IMR-90 (cell line): ENCODE results near the gene PRR12. TPM values are rescaled to one million over a fixed set of nuclear protein-coding genes. Genes with fewer than 3 reads are reported as not detected.

Experiments
- ATAC-seq: fragments of 200-7000 bp; cut with Tn5 transposase; 2 replicates; pipeline ENCODE4 v1.9.1; 2020; ENCODE audit warnings: low read depth, mild to moderate bottlenecking, moderate library complexity
- BruUV-seq: library from RNA; stranded (reverse); fragments of 400-500 nt; replicated peaks from 2 replicates; lab custom pipeline; 2021; lab: Mats Ljungman, UMichigan
- CTCF ChIA-PET: fragments of 300-600 bp; formaldehyde crosslinking; extraction: SDS; loops from one replicate; lab custom pipeline; 2021; ENCODE audit warnings: antibody characterized with exemption; lab: Yijun Ruan, JAX
- POLR2A ChIA-PET: fragments of 300-600 bp; sonication (Branson Sonifier 250); formaldehyde crosslinking; loops from one replicate; lab custom pipeline; 2022; ENCODE audit warnings: antibody characterized with exemption; ENCODE audit not compliant: unreplicated experiment; lab: Charles Lee
- DNase-seq: peaks from one replicate; pipeline ENCODE4 v3.0.0; 2013
- H2AFZ ChIP-seq: replicated peaks from 2 replicates; pipeline ENCODE3; 2013; ENCODE audit warnings: low read length, mild to moderate bottlenecking; ENCODE audit not compliant: poor library complexity
- H2AK5ac ChIP-seq: 2 replicates; pipeline ENCODE4 v1.6.1; 2013; ENCODE audit warnings: low read depth, low read length, inconsistent platforms
- H2AK9ac ChIP-seq: replicated peaks from 2 replicates; pipeline ENCODE3; 2013; ENCODE audit warnings: mild to moderate bottlenecking, low read depth, low read length, moderate library complexity; ENCODE audit not compliant: poor library complexity
- H2BK120ac ChIP-seq: 2 replicates; pipeline ENCODE4 v1.6.1; 2013; ENCODE audit warnings: low read depth, low read length, inconsistent platforms
- H2BK15ac ChIP-seq: 3 replicates; pipeline ENCODE4 v1.6.1; 2013; ENCODE audit warnings: low read depth, low read length, inconsistent platforms
- H2BK20ac ChIP-seq: 2 replicates; pipeline ENCODE4 v1.6.1; 2013; ENCODE audit warnings: low read depth, mild to moderate bottlenecking, inconsistent platforms, low read length, moderate library complexity
- H2BK5ac ChIP-seq: 2 replicates; pipeline ENCODE4 v1.6.1; 2013; ENCODE audit warnings: mild to moderate bottlenecking, low read depth, low read length, inconsistent platforms; ENCODE audit not compliant: poor library complexity, severe bottlenecking
- H3K14ac ChIP-seq: replicated peaks from 2 replicates; pipeline ENCODE4 v1.6.1; 2013; ENCODE audit warnings: low read depth, low read length, inconsistent platforms
- H3K18ac ChIP-seq: 2 replicates; pipeline ENCODE4 v1.6.1; 2013; ENCODE audit warnings: low read depth, low read length, control low read depth
- H3K23ac ChIP-seq: 2 replicates; pipeline ENCODE4 v1.6.1; 2013; ENCODE audit warnings: low read depth, low read length, inconsistent platforms
- H3K27ac ChIP-seq: 2 replicates; pipeline ENCODE4 v1.5.1; 2013; ENCODE audit warnings: mild to moderate bottlenecking, control low read depth, low read length; ENCODE audit not compliant: insufficient read depth
- H3K27me3 ChIP-seq: 2 replicates; pipeline ENCODE4 v1.6.1; 2013; ENCODE audit warnings: low read length; ENCODE audit not compliant: control insufficient read depth, insufficient read depth
- H3K36me3 ChIP-seq: 2 replicates; pipeline ENCODE4 v1.6.1; 2013; ENCODE audit warnings: low read length, mixed read lengths; ENCODE audit not compliant: control insufficient read depth, insufficient read depth
- H3K4ac ChIP-seq: 2 replicates; pipeline ENCODE4 v1.6.1; 2013; ENCODE audit warnings: low read depth, low read length, inconsistent platforms
- H3K4me1 ChIP-seq: 2 replicates; pipeline ENCODE4 v1.6.1; 2013; ENCODE audit warnings: low read length, mixed read lengths; ENCODE audit not compliant: control insufficient read depth, insufficient read depth
- H3K4me2 ChIP-seq: 2 replicates; pipeline ENCODE4 v1.6.1; 2013; ENCODE audit warnings: low read depth, mild to moderate bottlenecking, control low read depth, low read length, moderate library complexity
- H3K4me3 ChIP-seq: 2 replicates; pipeline ENCODE4 v1.5.1; 2013; ENCODE audit warnings: low read depth, mild to moderate bottlenecking, control low read depth, low read length, moderate library complexity; ENCODE audit not compliant: insufficient read depth
- H3K56ac ChIP-seq: 2 replicates; pipeline ENCODE4 v1.6.1; 2013; ENCODE audit warnings: low read length, inconsistent platforms; ENCODE audit not compliant: insufficient read depth; ENCODE audit errors: extremely low read depth
- H3K79me1 ChIP-seq, 2 experiments: 2 replicates each; pipeline ENCODE4 v1.6.1; 2013; ENCODE audit warnings: low read length in 2 of 2, inconsistent platforms in 1 of 2, low read depth in 1 of 2
- H3K9ac ChIP-seq: 2 replicates; pipeline ENCODE4 v1.6.1; 2013; ENCODE audit warnings: low read depth, low read length, control low read depth
- H3K9me1 ChIP-seq: 2 replicates; pipeline ENCODE4 v1.6.1; 2013; ENCODE audit warnings: low read length, inconsistent platforms; ENCODE audit not compliant: insufficient read depth
- H3K9me3 ChIP-seq: 2 replicates; pipeline ENCODE4 v1.6.1; 2013; ENCODE audit warnings: low read length; ENCODE audit not compliant: control insufficient read depth, insufficient read depth
- H4K20me1 ChIP-seq: 2 replicates; pipeline ENCODE4 v1.6.1; 2013; ENCODE audit warnings: low read length, inconsistent platforms; ENCODE audit not compliant: insufficient read depth
- H4K5ac ChIP-seq: 2 replicates; pipeline ENCODE4 v1.6.1; 2013; ENCODE audit warnings: mild to moderate bottlenecking, low read depth, low read length, control low read depth
- H4K8ac ChIP-seq, 2 experiments: 2 replicates each; pipeline ENCODE4 v1.6.1; 2013; ENCODE audit warnings: low read depth in 2 of 2, low read length in 2 of 2, control low read depth in 1 of 2, inconsistent platforms in 1 of 2
- H4K91ac ChIP-seq: 2 replicates; pipeline ENCODE4 v1.6.1; 2013; ENCODE audit warnings: low read depth, low read length, inconsistent platforms; ENCODE audit not compliant: insufficient read depth
- BHLHE40 ChIP-seq: fragments of 150-350 bp; IDR thresholded peaks from 2 replicates; pipeline ENCODE4 v1.6.1; 2016; ENCODE audit warnings: mild to moderate bottlenecking, low read depth, low read length
- CHD1 ChIP-seq: IDR thresholded peaks from 2 replicates; pipeline ENCODE4 v1.6.1; 2012; ENCODE audit warnings: low read depth, low read length, improper control_type of control experiment
- MAZ ChIP-seq: IDR thresholded peaks from 2 replicates; pipeline ENCODE4 v1.6.1; 2012; ENCODE audit warnings: low read depth, mild to moderate bottlenecking, low read length, improper control_type of control experiment, moderate library complexity, borderline replicate concordance
- MXI1 ChIP-seq: IDR thresholded peaks from 2 replicates; pipeline ENCODE4 v1.6.1; 2012; ENCODE audit warnings: low read depth, mild to moderate bottlenecking, low read length, moderate library complexity, borderline replicate concordance
- NFE2L2 ChIP-seq: fragments of 150-350 bp; IDR thresholded peaks from 2 replicates; pipeline ENCODE4 v1.6.1; 2016; ENCODE audit warnings: low read depth, mild to moderate bottlenecking, low read length
- RAD21 ChIP-seq: IDR thresholded peaks from 2 replicates; pipeline ENCODE4 v1.6.1; 2012; ENCODE audit warnings: low read length, improper control_type of control experiment
- USF2 ChIP-seq: fragments of 150-350 bp; IDR thresholded peaks from 2 replicates; pipeline ENCODE4 v1.6.1; 2017; ENCODE audit warnings: mild to moderate bottlenecking, antibody characterized with exemption, low read length, low read depth
- WGBS, 2 experiments: methylation state at CpG; one replicate each; pipeline versions ENCODE4 v1.1.5 to v1.1.7; 2013; ENCODE audit warnings: missing lambda C conversion rate in 2 of 2; ENCODE audit not compliant: insufficient read length in 1 of 2; ENCODE audit errors: extremely low coverage in 2 of 2; 5-methylcytosine and 5-hydroxymethylcytosine counted together
- dilution Hi-C: fragments of 300-500 bp; cut with HindIII; formaldehyde crosslinking; loops from one replicate; pipeline ENCODE4 v1.14.3; 2018; ENCODE audit warnings: low sequenced_read_pairs; ENCODE audit not compliant: unreplicated experiment
- in situ Hi-C: fragments of 300-500 bp; cut with MboI; formaldehyde crosslinking; loops from 3 replicates; pipeline ENCODE4 v1.14.3; 2019; ENCODE audit warnings: low sequenced_read_pairs, inconsistent platforms, mixed read lengths
- intact Hi-C: fragments of 100-400 bp; cut with micrococcal nuclease; formaldehyde crosslinking; loops from 2 replicates; pipeline ENCODE4 v1.10.0; 2022
- polyA plus RNA-seq, 3 experiments: library from polyadenylated mRNA; depleted of rRNA; stranded (reverse); fragments of >200 nt; gene quantifications; 2 replicates each; pipeline ENCODE4 v1.2.3, GENCODE V29; 2012; ENCODE audit warnings: low replicate concordance in 1 of 3
- total RNA-seq: library from RNA; depleted of rRNA; stranded (reverse); fragments of >200 nt; gene quantifications from 2 replicates; pipeline ENCODE4 v1.2.3, GENCODE V29; 2012

Gene PRR12
- total and polyA plus RNA-seq, 2 of the 4 experiments (the other 2 are of a cell fraction): 0.36 to 4.1 TPM

DNA sequence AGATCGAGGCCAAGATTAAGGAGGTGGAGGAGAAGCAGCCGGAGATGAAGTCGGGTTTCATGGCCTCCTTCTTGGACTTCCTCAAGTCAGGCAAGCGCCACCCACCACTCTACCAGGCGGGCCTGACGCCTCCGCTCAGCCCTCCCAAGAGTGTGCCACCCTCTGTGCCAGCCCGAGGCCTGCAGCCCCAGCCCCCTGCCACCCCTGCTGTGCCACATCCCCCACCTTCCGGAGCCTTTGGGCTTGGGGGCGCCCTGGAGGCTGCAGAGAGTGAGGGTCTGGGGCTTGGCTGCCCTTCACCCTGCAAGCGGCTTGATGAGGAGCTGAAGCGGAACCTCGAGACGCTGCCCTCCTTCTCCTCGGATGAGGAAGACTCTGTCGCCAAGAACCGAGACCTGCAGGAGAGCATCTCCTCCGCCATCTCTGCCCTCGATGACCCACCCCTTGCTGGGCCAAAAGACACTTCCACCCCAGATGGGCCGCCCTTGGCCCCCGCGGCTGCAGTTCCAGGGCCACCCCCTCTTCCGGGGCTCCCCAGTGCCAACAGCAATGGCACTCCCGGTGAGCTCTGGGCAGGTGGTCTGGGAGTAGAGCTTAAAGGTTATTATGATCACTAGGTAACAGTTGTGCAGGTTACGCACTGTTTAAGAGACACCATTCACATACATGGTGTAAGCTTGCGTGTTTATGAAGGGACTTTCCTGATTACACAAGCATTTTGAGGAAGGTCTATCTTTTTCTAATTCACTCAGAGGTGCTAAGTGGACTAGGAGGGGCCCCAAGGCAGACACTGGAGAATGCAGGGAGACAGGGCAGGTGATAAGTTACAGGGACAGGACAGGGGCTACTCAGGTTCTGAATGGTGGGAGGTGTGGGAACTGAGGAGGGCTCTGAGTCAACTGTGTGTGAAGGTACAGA lies 8.7 kb downstream of the PRR12 start:
- H4K20me1 ChIP-seq: peaks cover 30% of the 10 kb centered on the region
- no peak overlapping the region for H2AK9ac ChIP-seq
- dilution Hi-C loops (no loop called here), intact Hi-C loops (no loop called here), in situ Hi-C loops (no loop called here)
- no peak overlapping the region for H3K23ac ChIP-seq
- no peak overlapping the region for H3K27ac ChIP-seq
- no peak overlapping the region for H4K8ac ChIP-seq
- H2BK5ac ChIP-seq: no peak overlapping the region
- H3K9me3 ChIP-seq: no peaks in the 10 kb centered on the region
- H2AFZ ChIP-seq: no peak overlapping the region
- H3K27me3 ChIP-seq: no peaks in the 10 kb centered on the region
- no peak overlapping the region for H3K18ac ChIP-seq
- H3K36me3 ChIP-seq: peaks cover 74% of the 10 kb centered on the region
- no peak overlapping the region for H2BK120ac ChIP-seq
- H3K4me1 ChIP-seq: no peaks in the 10 kb centered on the region
- H2AK5ac ChIP-seq: no peak overlapping the region
- peaks cover 3% of the 10 kb centered on the region for H3K9me1 ChIP-seq
- 96% methylated on average over 9 of the region's 26 CpGs; no CpG with 5 or more reads in 1 of the 2 experiments for WGBS, 2 experiments
- no peak overlapping the region for H3K9ac ChIP-seq
- no peak overlapping the region for H2BK15ac ChIP-seq
- ATAC-seq (no peak), DNase-seq (no peak)
- H3K79me1 ChIP-seq: peaks cover 25 to 45% of the 10 kb centered on the region in 2 experiments
- ChIA-PET POLR2A (no interaction called here), CTCF (no interaction called here)
- H3K14ac ChIP-seq: no peak overlapping the region
- H4K91ac ChIP-seq: no peak overlapping the region
- no peak overlapping the region for H3K4me2 ChIP-seq
- no peak overlapping the region for H2BK20ac ChIP-seq
- TF ChIP-seq NFE2L2 (no peak), USF2 (no peak), RAD21 (no peak), MAZ (no peak), CHD1 (no peak), MXI1 (no peak), BHLHE40 (no peak)
- H3K4ac ChIP-seq: no peak overlapping the region
- no peak overlapping the region for H3K4me3 ChIP-seq
- no peak overlapping the region for H4K5ac ChIP-seq
- no peak overlapping the region for H3K56ac ChIP-seq
- no TSS peak for BruUV-seq
